NCI-H526 (cell line): Measurements from ENCODE around the gene HSP90AB1.

Experiments used
- DNase-seq, 2 experiments: peaks; one replicate each; lab custom pipeline; 2025; lab: John Stamatoyannopoulos, UW

The HSP90AB1 gene

DNA sequence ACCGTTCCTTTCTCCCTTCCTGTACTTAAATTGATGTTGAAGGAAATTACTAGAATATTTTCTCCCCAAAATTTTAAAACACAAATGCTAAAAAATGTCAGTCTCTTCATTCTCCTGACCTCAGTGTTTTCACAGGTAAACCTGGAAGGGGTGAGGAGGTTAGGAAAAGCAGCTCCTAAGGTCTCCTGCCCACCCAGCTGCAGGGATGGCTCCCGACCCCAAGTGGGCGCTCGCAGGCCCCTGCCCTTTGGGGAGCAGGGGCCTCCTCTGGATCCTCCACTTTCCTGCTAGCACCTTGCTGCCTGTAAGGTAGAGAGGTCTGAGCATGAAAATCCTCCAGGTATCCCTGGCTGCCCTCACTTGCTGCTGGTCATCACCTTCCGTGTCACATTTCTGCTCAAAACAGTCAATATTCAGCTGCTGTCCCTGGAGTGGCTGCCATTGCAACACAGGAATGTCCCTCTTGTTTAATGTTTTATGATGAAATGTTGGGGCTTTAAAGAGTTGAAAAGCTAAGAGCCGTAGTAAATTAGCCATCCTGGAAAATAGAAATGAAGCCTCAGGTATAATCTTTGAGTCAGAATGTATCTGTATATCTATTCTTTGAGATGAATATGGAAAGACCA lies 10.9 kb upstream of the HSP90AB1 start:
- DNase-seq = no peak

GRCh38 chr6:44237021-44237812 lies 9.7 kb upstream of the HSP90AB1 start:
- DNase-seq = peak; percentile 97 to 98

GRCh38 chr6:44237813-44238433 lies 9.0 kb upstream of the HSP90AB1 start:
- peak; percentile 75 to 94 for DNase-seq

DNA sequence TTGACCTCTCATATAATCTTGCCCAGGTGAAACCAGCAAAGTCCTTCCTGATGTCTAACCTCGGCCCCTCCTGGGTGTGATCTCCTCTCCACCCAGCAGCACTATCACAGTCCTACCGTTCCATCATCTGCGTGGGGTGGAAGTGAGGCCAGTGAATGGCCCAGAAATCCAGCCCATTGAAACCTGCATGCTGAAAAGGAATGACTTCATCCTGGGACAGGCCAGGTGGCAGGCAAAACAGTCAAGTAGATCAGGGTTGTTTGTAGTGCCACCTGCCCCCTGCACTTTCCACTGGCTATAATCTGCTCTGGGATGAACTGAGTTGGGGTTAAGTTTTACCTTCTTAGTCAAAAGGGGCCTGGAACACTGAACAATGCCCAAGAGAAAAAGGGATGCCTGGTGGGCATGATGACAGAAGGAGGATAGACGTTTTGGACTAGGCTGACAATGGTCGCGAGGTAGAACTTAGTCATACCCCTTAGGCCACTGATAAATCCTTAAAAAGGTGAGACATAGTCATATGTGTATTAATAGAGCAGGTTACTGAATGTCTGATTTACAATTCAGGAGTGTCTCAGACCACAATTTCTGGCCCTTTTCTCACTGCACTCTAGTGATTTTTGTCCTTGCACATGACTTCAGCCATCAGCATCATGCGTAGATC lies 8.1 kb upstream of the HSP90AB1 start:
- DNase-seq = no peak

DNA sequence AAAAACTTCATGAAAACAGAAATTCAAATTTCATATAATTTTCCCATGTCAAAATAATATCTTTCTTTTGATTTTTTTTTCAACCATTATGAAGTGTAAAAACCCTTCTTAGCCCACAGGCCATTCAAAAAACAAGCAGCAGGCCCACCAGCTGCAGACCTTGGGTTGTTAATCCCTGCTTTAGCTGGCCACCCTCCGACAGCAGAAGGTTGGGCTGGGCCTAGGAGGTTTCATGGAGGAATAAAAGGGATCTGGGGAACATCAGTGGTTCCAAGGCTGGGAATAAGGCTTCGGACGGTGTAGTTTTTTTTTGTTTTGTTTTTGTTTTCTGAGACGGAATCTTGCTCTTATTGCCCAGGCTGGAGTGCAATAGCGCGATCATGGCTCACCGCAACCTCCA lies 3.6 kb upstream of the HSP90AB1 start:
- DNase-seq = no peak

GRCh38 chr6:44245391-44245911 lies 1.4 kb upstream of the HSP90AB1 start:
- DNase-seq = no peak

- DNase-seq = peak; percentile 67 to 90
These were observed 814 bp upstream of the HSP90AB1 start for GRCh38 chr6:44245912-44246662.

GRCh38 chr6:44247338-44248302 lies 719 bp downstream of the HSP90AB1 start:
- peak in 1 of 2 experiments; percentile 63 for DNase-seq

DNA sequence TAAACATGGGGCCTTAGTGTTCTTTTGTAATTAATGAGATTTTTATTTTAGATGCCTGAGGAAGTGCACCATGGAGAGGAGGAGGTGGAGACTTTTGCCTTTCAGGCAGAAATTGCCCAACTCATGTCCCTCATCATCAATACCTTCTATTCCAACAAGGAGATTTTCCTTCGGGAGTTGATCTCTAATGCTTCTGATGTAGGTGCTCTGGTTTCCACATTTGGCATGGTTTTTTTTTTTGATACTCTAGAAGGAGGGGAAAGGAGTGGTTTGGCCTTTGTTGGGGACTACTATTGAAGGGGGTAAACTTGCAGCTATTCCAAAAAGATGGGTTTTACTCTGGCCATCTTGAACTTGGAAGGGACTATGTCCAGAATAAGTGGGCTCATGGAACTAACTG lies 1.7 kb downstream of the HSP90AB1 start:
- DNase-seq = no peak

DNA sequence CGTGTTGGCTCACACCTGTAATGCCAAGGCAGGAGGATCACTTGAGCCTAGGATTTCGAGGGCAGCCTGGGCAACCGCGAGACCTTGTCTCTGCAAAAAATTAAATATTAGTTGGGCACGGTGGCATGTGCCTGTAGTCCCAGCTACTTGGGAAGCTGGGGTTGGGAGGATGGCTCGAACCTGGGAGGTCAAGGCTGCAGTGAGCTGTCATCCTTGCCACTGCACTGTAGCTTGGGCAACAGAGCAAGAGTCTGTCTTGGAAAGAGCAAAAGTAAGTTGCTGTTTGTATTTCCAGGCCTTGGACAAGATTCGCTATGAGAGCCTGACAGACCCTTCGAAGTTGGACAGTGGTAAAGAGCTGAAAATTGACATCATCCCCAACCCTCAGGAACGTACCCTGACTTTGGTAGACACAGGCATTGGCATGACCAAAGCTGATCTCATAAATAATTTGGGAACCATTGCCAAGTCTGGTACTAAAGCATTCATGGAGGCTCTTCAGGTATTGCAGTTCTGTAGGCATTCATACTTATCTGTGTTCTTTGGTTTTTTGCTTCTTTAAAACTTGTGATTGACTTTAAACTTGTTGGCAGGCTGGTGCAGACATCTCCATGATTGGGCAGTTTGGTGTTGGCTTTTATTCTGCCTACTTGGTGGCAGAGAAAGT lies 2.3 kb downstream of the HSP90AB1 start:
- no peak for DNase-seq

DNA sequence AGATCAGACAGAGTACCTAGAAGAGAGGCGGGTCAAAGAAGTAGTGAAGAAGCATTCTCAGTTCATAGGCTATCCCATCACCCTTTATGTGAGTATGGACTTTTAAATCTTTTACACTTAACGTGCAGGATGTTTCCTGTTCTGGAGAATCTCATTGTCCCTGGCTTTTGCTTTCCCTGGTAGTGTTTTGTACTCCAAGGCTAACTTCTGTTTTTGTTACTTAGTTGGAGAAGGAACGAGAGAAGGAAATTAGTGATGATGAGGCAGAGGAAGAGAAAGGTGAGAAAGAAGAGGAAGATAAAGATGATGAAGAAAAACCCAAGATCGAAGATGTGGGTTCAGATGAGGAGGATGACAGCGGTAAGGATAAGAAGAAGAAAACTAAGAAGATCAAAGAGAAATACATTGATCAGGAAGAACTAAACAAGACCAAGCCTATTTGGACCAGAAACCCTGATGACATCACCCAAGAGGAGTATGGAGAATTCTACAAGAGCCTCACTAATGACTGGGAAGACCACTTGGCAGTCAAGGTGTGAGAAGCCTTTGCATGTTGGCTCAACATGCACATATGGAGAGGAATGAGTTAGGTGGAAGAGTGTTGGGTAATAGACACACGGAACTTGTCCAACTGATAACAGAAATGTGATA lies 3.3 kb downstream of the HSP90AB1 start:
- DNase-seq = no peak

DNA sequence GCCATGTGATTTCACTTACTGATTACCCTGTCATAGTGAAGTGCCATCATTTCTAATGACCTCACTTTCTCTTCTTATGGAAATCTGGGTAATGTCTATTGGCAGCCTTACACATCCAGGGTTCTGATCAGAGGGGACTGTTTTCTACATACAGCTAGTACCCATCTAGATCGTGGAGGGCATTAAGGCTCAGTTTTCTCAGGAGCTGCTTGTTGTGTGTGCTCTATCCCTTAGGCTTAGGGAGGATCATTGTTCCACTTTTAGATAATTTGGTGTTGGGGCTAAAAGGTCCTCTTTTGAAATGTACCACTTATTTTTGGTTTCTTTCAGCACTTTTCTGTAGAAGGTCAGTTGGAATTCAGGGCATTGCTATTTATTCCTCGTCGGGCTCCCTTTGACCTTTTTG lies 3.8 kb downstream of the HSP90AB1 start:
- no peak for DNase-seq

- no peak for DNase-seq
These were observed 4.9 kb downstream of the HSP90AB1 start for GRCh38 chr6:44251576-44252524.

DNA sequence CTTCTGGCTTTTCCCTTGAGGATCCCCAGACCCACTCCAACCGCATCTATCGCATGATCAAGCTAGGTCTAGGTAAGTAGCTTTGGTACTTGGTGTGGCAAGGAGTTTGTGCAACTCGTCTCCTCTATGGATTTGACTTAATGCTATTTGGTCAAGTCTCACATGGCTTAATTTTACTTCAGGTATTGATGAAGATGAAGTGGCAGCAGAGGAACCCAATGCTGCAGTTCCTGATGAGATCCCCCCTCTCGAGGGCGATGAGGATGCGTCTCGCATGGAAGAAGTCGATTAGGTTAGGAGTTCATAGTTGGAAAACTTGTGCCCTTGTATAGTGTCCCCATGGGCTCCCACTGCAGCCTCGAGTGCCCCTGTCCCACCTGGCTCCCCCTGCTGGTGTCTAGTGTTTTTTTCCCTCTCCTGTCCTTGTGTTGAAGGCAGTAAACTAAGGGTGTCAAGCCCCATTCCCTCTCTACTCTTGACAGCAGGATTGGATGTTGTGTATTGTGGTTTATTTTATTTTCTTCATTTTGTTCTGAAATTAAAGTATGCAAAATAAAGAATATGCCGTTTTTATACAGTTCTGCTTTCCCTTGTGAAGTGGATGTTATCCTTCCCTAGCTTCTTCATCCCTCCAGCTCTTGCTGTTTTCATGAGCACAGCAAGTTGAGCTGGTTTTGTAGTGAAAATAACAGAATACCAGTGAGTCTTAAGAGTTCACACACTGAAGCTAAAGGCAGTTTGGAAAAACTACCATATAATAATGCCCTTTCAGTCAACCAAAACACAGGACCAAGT lies 6.6 kb downstream of the HSP90AB1 start:
- peak; percentile 26 to 68 for DNase-seq

GRCh38 chr6:44254191-44255104 lies 7.5 kb downstream of the HSP90AB1 start:
- no peak for DNase-seq

DNA sequence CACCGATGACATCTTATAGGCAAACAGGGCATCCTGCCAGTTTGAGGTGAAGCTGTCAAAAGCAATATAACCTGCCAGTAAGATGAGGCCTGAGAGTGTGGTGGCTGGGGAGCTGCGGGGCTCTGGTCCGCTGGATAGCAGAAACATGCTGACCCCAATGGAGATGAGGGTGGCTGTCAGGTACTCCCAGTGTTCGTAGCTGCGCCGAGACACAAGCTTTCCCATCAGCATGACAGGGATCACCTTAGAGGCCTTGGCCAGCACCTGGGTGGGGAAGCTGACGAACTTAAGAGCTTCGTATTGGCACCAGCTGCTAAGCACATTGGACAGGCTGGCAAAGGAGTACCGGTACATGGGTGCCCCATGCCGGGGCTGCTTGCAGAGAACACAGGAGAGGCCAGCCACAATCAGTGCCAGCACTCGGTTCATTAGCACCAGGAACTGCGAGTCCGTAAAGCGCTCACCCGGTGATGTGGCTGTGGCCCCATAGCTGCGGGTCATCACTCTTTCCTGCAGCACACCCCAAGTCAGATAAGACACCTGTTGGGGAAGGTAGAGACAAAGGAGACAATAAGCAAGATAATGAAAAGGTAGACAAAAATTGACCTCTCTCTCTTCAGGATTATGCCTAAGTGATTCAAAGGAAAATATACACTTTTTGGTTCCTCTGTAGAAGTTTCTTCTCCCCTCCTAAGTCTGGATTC lies 8.4 kb downstream of the HSP90AB1 start:
- no peak for DNase-seq
